MM.1S (cell line): ENCODE data around the gene BRPF3.

Experiments
- EZH2 ChIP-seq: fragments of 300-600 bp; sonication (generic); optimal IDR thresholded peaks from 2 replicates; pipeline ENCODE3; 2017; ENCODE audit warnings: low read depth, mild to moderate bottlenecking, antibody characterized with exemption, low read length, mixed read lengths
- EZH2phosphoT487 ChIP-seq: fragments of 300-600 bp; sonication (generic); IDR thresholded peaks from 2 replicates; pipeline ENCODE4 v1.6.1; 2018; ENCODE audit warnings: antibody characterized with exemption, low read length
- TF ChIP-seq, protein P1 (sequence below): fragments of 300-600 bp; sonication (generic); IDR thresholded peaks from 2 replicates; pipeline ENCODE4 v1.5.1; 2016; ENCODE audit warnings: antibody characterized with exemption, low read length, mixed read lengths

DNA sequence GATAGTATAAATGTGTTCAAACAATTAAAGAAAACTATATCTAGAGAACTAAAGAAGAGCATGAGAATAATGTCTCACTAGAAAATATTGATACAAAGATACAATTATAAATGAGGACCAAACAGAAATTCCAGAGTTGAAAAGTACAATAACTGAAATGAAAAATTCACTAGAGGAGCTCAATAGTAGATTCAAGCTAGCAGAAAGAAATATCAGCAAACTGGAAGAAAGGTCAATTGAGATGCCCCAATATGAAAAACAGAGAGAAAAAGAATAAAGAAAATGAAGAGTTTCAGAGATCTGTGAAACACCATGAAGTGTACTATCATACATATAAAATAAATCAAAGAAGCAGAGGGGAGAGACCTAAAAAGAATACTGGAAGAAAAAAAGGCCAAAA, 18.0 kb upstream of the BRPF3 start:
- TF ChIP-seq, protein P1, sequence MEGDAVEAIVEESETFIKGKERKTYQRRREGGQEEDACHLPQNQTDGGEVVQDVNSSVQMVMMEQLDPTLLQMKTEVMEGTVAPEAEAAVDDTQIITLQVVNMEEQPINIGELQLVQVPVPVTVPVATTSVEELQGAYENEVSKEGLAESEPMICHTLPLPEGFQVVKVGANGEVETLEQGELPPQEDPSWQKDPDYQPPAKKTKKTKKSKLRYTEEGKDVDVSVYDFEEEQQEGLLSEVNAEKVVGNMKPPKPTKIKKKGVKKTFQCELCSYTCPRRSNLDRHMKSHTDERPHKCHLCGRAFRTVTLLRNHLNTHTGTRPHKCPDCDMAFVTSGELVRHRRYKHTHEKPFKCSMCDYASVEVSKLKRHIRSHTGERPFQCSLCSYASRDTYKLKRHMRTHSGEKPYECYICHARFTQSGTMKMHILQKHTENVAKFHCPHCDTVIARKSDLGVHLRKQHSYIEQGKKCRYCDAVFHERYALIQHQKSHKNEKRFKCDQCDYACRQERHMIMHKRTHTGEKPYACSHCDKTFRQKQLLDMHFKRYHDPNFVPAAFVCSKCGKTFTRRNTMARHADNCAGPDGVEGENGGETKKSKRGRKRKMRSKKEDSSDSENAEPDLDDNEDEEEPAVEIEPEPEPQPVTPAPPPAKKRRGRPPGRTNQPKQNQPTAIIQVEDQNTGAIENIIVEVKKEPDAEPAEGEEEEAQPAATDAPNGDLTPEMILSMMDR = no peak
- no peak for TF ChIP-seq EZH2
- no peak for TF ChIP-seq EZH2phosphoT487
